Measurements from ENCODE around the gene KDM2B. TPM values are rescaled to one million over a fixed set of nuclear protein-coding genes. Genes with fewer than 3 reads are reported as not detected.

The KDM2B gene
- total RNA-seq, 1 donor from 2014 or later: 61.1 TPM

DNA sequence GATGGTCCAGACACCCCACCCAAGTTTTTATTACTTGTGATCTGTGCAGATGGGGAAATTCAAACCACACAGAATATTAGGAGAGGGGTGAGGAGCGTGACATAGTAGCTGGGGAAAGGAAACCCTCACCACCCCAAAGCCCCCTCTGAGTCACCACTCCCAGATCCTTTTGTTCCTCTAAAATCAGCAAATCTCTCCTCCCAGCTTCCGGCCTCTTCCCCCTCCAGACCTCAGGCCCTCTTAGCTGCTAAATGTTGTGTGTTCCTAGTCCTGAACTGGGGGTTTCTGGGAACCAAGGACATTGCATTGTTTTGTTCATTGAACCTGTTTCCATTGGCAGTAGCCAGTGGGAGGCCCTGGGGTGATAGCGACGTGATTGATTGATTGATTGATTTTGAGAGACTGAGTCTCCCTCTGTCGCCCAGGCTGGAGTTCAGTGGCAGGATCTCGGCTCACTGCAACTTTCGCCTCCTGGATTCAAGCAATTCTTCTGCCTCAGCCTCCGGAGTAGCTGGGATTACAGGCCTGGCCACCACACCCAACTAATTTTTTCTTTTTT lies 39.6 kb upstream of the KDM2B start:
- no peaks in the 10 kb centered on the region for H3K27me3 Mint-ChIP-seq (ENCODE audit: low read depth)
- H3K36me3 Mint-ChIP-seq: no peaks in the 10 kb centered on the region
- peaks cover 7% of the 10 kb centered on the region for H3K4me1 Mint-ChIP-seq
- DNase-seq (ENCODE audit: low spot score in 2 of 2, unreplicated experiment in 2 of 2): no peak
- peak overlapping the region; percentile 5 for H3K27ac Mint-ChIP-seq
- no peak overlapping the region for H3K4me3 Mint-ChIP-seq
- TF ChIP-seq, protein P1, sequence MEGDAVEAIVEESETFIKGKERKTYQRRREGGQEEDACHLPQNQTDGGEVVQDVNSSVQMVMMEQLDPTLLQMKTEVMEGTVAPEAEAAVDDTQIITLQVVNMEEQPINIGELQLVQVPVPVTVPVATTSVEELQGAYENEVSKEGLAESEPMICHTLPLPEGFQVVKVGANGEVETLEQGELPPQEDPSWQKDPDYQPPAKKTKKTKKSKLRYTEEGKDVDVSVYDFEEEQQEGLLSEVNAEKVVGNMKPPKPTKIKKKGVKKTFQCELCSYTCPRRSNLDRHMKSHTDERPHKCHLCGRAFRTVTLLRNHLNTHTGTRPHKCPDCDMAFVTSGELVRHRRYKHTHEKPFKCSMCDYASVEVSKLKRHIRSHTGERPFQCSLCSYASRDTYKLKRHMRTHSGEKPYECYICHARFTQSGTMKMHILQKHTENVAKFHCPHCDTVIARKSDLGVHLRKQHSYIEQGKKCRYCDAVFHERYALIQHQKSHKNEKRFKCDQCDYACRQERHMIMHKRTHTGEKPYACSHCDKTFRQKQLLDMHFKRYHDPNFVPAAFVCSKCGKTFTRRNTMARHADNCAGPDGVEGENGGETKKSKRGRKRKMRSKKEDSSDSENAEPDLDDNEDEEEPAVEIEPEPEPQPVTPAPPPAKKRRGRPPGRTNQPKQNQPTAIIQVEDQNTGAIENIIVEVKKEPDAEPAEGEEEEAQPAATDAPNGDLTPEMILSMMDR (IDR thresholded peaks at IDR 0.05; ENCODE audit: unreplicated experiment): no peak
- H3K9me3 Mint-ChIP-seq: no peaks in the 10 kb centered on the region

DNA sequence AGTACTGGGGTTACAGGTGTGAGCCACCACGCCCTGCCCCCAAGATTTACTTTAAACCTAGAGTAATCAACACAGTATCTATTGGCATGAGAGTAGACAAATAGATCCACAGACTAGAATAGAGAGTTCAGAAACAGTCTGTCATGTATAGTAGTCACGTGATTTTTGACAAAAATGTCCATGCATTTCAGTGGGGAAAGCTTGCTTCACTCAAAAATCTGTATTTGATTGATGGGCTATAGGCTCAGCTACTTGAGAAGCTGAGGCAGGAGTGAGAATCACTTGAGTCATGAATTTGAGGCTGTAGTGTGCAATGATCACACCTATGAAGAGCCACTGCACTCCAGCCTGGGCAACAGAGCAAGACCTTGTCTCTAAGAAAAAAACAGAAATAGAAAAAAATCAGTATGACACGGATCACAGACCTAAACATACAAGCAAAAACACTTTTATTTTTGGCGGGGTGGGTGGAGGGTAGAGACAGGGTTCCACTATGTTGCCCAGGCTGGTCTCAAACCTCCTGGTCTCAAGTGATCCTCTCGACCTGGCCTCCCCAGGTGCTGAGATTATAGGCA lies 37.9 kb upstream of the KDM2B start:
- Mint-ChIP-seq H3K4me1 (peaks cover 5% of the 10 kb centered on the region), H3K27me3 (ENCODE audit: low read depth) (no peaks in the 10 kb centered on the region), H3K4me3 (no peak overlapping the region), H3K9me3 (no peaks in the 10 kb centered on the region), H3K36me3 (no peaks in the 10 kb centered on the region), H3K27ac (peak overlapping the region; percentile 32)
- TF ChIP-seq, protein P1 (IDR thresholded peaks at IDR 0.05; ENCODE audit: unreplicated experiment): no peak
- no peak for DNase-seq (ENCODE audit: low spot score in 2 of 2, unreplicated experiment in 2 of 2)

DNA sequence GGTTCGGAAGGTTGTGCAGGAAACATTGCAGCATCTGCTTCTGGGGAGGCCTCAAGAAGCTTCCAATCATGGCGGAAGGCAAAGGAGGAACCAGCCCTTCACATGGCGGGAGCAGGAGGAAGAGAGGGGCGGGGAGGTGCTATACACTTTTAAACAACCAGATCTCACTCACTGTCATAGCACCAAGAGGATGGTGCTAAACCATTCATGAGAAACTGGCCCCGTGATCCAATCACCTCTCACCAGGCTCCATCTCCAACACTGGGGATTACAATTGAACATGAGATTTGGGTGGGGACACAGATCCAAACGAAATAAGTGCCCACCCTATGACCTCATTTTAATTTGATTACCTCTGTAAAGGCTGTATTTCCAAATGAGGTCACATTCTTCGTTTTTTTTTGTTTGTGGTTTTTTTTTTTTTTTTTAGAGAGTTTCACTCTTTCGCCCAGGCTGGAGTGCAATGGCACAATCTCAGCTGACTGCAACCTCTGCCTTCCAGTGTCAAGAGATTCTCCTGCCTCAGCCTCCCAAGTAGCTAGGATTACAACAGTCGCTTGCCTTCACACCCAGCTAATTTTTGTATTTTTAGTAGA lies 34.1 kb upstream of the KDM2B start:
- no peaks in the 10 kb centered on the region for H3K9me3 Mint-ChIP-seq
- no peak overlapping the region for H3K27ac Mint-ChIP-seq
- no peak overlapping the region for H3K4me3 Mint-ChIP-seq
- peaks cover 14% of the 10 kb centered on the region for H3K4me1 Mint-ChIP-seq
- TF ChIP-seq, protein P1 (IDR thresholded peaks at IDR 0.05; ENCODE audit: unreplicated experiment): no peak
- DNase-seq (ENCODE audit: low spot score in 2 of 2, unreplicated experiment in 2 of 2): no peak
- H3K27me3 Mint-ChIP-seq (ENCODE audit: low read depth): no peaks in the 10 kb centered on the region
- no peaks in the 10 kb centered on the region for H3K36me3 Mint-ChIP-seq

DNA sequence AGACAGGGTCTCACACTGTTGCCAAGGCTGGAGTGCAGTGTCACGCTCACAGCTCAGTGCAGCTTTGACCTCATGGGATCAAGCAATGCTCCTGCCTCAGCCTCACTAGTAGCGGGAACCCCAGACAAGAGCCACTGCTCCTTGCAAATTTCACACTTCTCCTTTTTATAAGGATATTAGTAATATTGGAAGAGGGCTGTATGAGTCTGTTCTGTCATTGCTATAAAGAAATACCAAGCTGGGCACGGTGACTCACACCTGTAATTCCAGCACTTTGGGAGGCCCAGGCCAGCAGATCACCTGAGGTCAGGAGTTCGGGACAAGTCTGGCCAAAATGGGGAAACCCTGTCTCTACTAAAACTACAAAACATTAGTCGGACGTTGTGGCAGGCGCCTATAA lies 32.6 kb upstream of the KDM2B start:
- Mint-ChIP-seq H3K9me3 (no peaks in the 10 kb centered on the region), H3K4me1 (peaks cover 10% of the 10 kb centered on the region), H3K4me3 (no peak overlapping the region), H3K27ac (no peak overlapping the region), H3K36me3 (peaks cover 2% of the 10 kb centered on the region), H3K27me3 (ENCODE audit: low read depth) (no peaks in the 10 kb centered on the region)
- TF ChIP-seq, protein P1 (IDR thresholded peaks at IDR 0.05; ENCODE audit: unreplicated experiment): no peak
- no peak for DNase-seq (ENCODE audit: low spot score in 2 of 2, unreplicated experiment in 2 of 2)

DNA sequence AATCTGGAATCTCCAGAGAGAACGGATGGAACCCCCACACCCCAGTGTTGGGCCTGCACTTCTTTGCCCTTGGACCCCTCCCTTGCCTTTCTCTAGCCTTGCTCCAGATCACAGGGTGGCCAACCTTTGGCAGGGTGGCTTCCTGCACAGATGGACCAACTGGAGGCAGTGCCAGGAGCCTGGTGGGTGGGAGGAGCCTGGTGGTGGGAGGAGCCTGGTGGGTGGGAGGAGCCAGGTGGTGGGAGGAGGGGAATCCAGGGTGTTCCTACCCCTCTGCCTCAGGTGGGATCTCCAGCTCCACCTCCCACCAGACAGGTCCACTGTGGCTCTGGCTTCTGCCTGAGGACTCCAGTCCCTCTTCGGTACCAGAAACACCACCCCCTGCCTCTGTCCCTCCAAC lies 30.5 kb upstream of the KDM2B start:
- Mint-ChIP-seq H3K9me3 (no peaks in the 10 kb centered on the region), H3K36me3 (peaks cover 2% of the 10 kb centered on the region), H3K4me1 (peaks cover 9% of the 10 kb centered on the region), H3K27ac (peak overlapping the region; percentile 73), H3K27me3 (ENCODE audit: low read depth) (no peaks in the 10 kb centered on the region), H3K4me3 (no peak overlapping the region)
- TF ChIP-seq, protein P1 (IDR thresholded peaks at IDR 0.05; ENCODE audit: unreplicated experiment): no peak
- no peak for DNase-seq (ENCODE audit: low spot score in 2 of 2, unreplicated experiment in 2 of 2)
